Calu3 (cell line): ENCODE results near the gene PDYN. TPM values are rescaled to one million over a fixed set of nuclear protein-coding genes. Genes with fewer than 3 reads are reported as not detected.

Experiments
- BruUV-seq: library from RNA; stranded (reverse); fragments of 400-500 nt; replicated peaks from 2 replicates; lab custom pipeline; 2021; lab: Mats Ljungman, UMichigan
- CTCF ChIA-PET: fragments of 300-600 bp; sonication (Branson Sonifier 250); formaldehyde crosslinking; loops from one replicate; lab custom pipeline; 2022; ENCODE audit warnings: antibody characterized with exemption; lab: Charles Lee
- DNase-seq: peaks from one replicate; pipeline ENCODE4 v3.0.0; 2022
- H3K27ac Mint-ChIP-seq: one replicate; pipeline ENCODE4 v1.8.0; 2022; ENCODE audit warnings: mixed read lengths; ENCODE audit not compliant: unreplicated experiment
- H3K27me3 Mint-ChIP-seq: one replicate; pipeline ENCODE4 v1.8.0; 2022; ENCODE audit warnings: mixed read lengths; ENCODE audit not compliant: unreplicated experiment
- H3K36me3 Mint-ChIP-seq: one replicate; pipeline ENCODE4 v1.8.0; 2022; ENCODE audit warnings: mild to moderate bottlenecking, moderate library complexity, mixed read lengths; ENCODE audit not compliant: insufficient read depth, unreplicated experiment
- H3K4me1 Mint-ChIP-seq: one replicate; pipeline ENCODE4 v1.8.0; 2022; ENCODE audit warnings: mild to moderate bottlenecking, low read depth, mixed read lengths; ENCODE audit not compliant: unreplicated experiment
- H3K4me3 Mint-ChIP-seq: one replicate; pipeline ENCODE4 v1.8.0; 2022; ENCODE audit warnings: mild to moderate bottlenecking, low read depth, moderate library complexity, mixed read lengths; ENCODE audit not compliant: unreplicated experiment
- H3K9me3 Mint-ChIP-seq: one replicate; pipeline ENCODE4 v1.8.0; 2022; ENCODE audit warnings: low read depth, mixed read lengths; ENCODE audit not compliant: unreplicated experiment
- intact Hi-C: fragments of 100-400 bp; cut with micrococcal nuclease; formaldehyde crosslinking; loops from one replicate; pipeline ENCODE4 v1.10.0; 2022; ENCODE audit not compliant: unreplicated experiment
- total RNA-seq: library from RNA; stranded (reverse); gene quantifications from 2 replicates; pipeline ENCODE4 v1.2.3, GENCODE V29; 2022
- TF ChIP-seq, protein P1 (sequence below): fragments of 200-600 bp; IDR thresholded peaks from one replicate; pipeline ENCODE4 v1.8.0; 2022; ENCODE audit warnings: antibody characterized with exemption; ENCODE audit not compliant: unreplicated experiment

PDYN gene
- total RNA-seq, 1 experiment from 2014 or later: not detected

DNA sequence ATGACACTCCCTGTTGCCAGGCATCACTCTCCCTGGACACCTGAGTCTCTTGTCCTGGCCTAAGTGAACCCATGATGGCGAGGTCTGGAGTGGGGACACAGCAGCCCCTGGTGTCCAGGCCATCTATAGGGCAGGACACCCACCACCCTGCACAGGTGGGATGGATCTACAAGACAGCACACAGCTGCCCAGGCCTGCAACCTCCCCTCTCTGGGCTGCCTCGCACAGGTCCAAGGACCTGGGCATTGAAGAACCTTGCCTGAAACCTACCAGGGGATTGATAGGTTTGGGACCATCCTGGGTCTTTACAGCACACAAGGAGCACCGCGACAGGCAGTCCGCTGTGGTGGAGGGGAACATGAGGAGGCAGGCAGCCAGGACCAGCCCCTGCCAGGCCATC is 11.2 kb downstream of the PDYN start:
- intact Hi-C loops: no loop called here
- no peaks in the 10 kb centered on the region for H3K4me1 Mint-ChIP-seq

DNA sequence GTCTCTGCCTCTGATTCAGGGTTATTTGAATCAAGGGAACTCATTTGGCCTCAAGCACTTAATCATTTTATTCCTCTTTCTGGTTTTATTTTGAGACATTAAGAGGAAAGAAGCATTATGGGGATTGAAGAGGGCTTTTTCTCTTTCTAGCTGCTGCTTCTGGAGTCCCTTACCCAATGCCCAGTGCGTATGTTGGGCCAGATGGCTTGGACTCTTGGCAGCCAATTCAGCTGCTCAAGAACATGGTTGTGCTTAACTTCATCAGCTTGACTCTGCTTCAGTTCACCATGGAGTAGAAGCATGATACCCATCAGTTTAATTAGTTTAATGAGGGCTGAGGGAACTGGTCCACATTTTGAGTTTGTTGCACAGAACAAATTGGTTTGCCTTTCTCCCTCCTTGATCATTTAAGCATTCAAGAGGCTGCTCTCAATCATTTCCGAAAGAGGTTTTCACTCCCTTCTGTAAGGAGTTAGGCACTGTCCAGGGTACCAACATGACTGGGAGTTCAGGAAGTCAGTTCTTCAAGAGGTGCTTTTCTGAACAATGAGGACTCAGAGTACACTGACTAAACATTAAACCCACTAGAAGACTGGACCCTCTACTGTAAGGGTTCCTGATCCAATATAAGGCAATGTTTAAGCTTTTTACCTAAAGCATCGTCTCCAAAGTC is 14.6 kb downstream of the PDYN start:
- intact Hi-C loops: no loop called here
- H3K4me3 Mint-ChIP-seq: no peak overlapping the region
- CTCF ChIA-PET: no interaction called here
- H3K27ac Mint-ChIP-seq: no peak overlapping the region
- no peaks in the 10 kb centered on the region for H3K36me3 Mint-ChIP-seq
- H3K4me1 Mint-ChIP-seq: no peaks in the 10 kb centered on the region
- H3K27me3 Mint-ChIP-seq: peaks cover 90% of the 10 kb centered on the region
- H3K9me3 Mint-ChIP-seq: no peaks in the 10 kb centered on the region
- DNase-seq: no peak
- BruUV-seq: no TSS peak
- TF ChIP-seq, protein P1, sequence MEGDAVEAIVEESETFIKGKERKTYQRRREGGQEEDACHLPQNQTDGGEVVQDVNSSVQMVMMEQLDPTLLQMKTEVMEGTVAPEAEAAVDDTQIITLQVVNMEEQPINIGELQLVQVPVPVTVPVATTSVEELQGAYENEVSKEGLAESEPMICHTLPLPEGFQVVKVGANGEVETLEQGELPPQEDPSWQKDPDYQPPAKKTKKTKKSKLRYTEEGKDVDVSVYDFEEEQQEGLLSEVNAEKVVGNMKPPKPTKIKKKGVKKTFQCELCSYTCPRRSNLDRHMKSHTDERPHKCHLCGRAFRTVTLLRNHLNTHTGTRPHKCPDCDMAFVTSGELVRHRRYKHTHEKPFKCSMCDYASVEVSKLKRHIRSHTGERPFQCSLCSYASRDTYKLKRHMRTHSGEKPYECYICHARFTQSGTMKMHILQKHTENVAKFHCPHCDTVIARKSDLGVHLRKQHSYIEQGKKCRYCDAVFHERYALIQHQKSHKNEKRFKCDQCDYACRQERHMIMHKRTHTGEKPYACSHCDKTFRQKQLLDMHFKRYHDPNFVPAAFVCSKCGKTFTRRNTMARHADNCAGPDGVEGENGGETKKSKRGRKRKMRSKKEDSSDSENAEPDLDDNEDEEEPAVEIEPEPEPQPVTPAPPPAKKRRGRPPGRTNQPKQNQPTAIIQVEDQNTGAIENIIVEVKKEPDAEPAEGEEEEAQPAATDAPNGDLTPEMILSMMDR: no peak

More for the DNA sequence above, 11.2 kb downstream of the PDYN start:
- DNase-seq: no peak
- TF ChIP-seq, protein P1: no peak
- H3K27ac Mint-ChIP-seq: no peak overlapping the region
- H3K9me3 Mint-ChIP-seq: no peaks in the 10 kb centered on the region
- no peaks in the 10 kb centered on the region for H3K36me3 Mint-ChIP-seq
- no peak overlapping the region for H3K4me3 Mint-ChIP-seq
- BruUV-seq: no TSS peak
- peaks cover 90% of the 10 kb centered on the region for H3K27me3 Mint-ChIP-seq
- CTCF ChIA-PET: no interaction called here

DNA sequence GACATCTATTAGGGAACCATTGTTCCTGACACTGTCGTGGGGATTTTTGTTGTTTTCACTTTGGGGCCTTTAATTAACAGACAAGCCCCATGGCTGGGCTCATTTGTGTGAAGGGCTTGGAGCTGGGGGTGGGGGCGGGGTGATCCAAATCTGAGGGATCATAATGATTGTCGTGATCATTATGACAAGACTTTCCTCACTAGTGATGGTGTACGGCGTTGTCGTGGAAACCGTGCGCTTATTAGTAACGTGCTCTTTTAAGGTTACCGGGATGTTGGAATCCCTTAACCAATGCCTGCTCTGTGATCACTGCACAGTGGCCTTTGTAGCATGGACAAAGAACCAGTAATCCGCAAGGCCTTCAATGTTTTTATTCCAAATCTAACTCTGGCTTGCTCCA is 18.6 kb downstream of the PDYN start:
- H3K27ac Mint-ChIP-seq: no peak overlapping the region
- TF ChIP-seq, protein P1: no peak
- H3K4me1 Mint-ChIP-seq: no peaks in the 10 kb centered on the region
- intact Hi-C loops: no loop called here
- BruUV-seq: no TSS peak
- no peaks in the 10 kb centered on the region for H3K36me3 Mint-ChIP-seq
- H3K4me3 Mint-ChIP-seq: no peak overlapping the region
- no peak for DNase-seq
- H3K9me3 Mint-ChIP-seq: no peaks in the 10 kb centered on the region
- H3K27me3 Mint-ChIP-seq: peaks cover 90% of the 10 kb centered on the region
- CTCF ChIA-PET: interaction anchor here (0.5 kb wide), 1 partner anchor 108 kb away, joined by 3 read pairs; no protein-coding TSS in a partner anchor

DNA sequence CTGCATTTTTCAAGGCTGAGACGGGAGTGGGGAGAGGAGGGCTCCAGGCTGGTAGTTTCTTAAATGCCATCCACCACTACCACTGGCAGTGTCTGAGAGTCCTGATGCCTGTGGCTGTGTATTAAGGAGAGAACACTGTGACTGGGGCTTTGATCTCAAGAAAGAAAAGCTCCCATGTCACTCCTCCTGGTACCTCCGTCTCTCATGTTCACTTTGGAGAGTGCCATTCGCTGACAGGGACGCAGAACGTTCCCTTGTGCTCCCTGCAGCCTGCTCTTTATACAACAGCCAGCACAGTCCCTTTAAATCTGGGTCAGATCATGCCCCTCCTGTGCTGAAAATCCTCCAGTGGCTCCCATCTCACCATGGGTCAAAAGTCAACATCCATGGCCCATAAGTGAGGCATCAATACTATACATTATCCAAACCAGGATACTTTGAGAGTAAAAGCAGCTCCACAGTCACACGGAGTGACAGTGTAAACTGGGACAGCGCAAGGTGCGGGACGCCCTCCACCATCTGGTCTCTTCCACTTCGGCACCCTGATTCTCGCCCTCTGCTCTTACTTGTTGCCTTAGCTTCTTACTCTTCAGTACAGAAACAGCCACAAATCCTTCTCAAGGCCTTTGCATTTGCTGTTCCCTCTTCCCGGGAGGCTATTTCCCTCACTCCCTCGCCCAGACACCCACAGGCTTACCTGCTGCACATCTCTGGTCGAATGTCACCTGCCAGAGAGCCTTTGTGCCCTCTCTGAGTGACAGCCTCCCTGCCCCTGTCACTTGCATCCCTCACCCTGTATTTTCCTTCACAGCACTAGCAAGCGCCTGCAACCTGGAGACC is 20.0 kb downstream of the PDYN start:
- no peaks in the 10 kb centered on the region for H3K9me3 Mint-ChIP-seq
- no peak overlapping the region for H3K4me3 Mint-ChIP-seq
- no peaks in the 10 kb centered on the region for H3K36me3 Mint-ChIP-seq
- TF ChIP-seq, protein P1: no peak
- intact Hi-C loops: no loop called here
- no TSS peak for BruUV-seq
- H3K27me3 Mint-ChIP-seq: peaks cover 91% of the 10 kb centered on the region
- H3K27ac Mint-ChIP-seq: no peak overlapping the region
- no peaks in the 10 kb centered on the region for H3K4me1 Mint-ChIP-seq
- CTCF ChIA-PET: no interaction called here
- no peak for DNase-seq
